ENCODE data around the gene CAND1. TPM values are rescaled to one million over a fixed set of nuclear protein-coding genes. Genes with fewer than 3 reads are reported as not detected.

The CAND1 gene
- total and polyA plus RNA-seq, 8 donors: 117 to 188 (median 175) TPM

- H3K4me1 ChIP-seq: no peaks in the 10 kb centered on the region
- no peak overlapping the region for H3K4me3 ChIP-seq
- no peak for ATAC-seq
- intact Hi-C loops (cut with DNase I): loop anchor here in 1 of 2 donors (10.0 kb wide), 1 partner anchor 47 kb away; no protein-coding TSS in a partner anchor
- no peaks in the 10 kb centered on the region for H3K36me3 ChIP-seq
- no peaks in the 10 kb centered on the region for H3K27me3 ChIP-seq
- H3K27ac ChIP-seq: no peak overlapping the region
- no peak for TF ChIP-seq CTCF (IDR thresholded peaks at IDR 0.05)
- no peak for DNase-seq
- no peaks in the 10 kb centered on the region for H3K9me3 ChIP-seq
Measured at GRCh38 chr12:67367843-67368242, 98.7 kb downstream of the CAND1 start.
